IMR-90 (cell line): Measurements from ENCODE around the gene TLR9. TPM values are rescaled to one million over a fixed set of nuclear protein-coding genes. Genes with fewer than 3 reads are reported as not detected.
A peak's percentile ranks its signal among the peaks of the same experiment; 100 is the strongest.

ENCODE experiments used
- CTCF ChIP-seq: conservative IDR thresholded peaks from 2 replicates; pipeline ENCODE4 v1.5.1; 2012; ENCODE audit warnings: mild to moderate bottlenecking, low read depth, low read length, improper control_type of control experiment
- NFE2L2 ChIP-seq: fragments of 150-350 bp; IDR thresholded peaks from 2 replicates; pipeline ENCODE4 v1.6.1; 2016; ENCODE audit warnings: low read depth, mild to moderate bottlenecking, low read length
- RCOR1 ChIP-seq: IDR thresholded peaks from 2 replicates; pipeline ENCODE4 v1.6.1; 2012; ENCODE audit warnings: mild to moderate bottlenecking, low read length, improper control_type of control experiment; ENCODE audit not compliant: insufficient replicate concordance
- polyA plus RNA-seq, 3 experiments: library from polyadenylated mRNA; depleted of rRNA; stranded (reverse); fragments of >200 nt; gene quantifications; 2 replicates each; pipeline ENCODE4 v1.2.3, GENCODE V29; 2012; ENCODE audit warnings: low replicate concordance in 1 of 3
- total RNA-seq: library from RNA; depleted of rRNA; stranded (reverse); fragments of >200 nt; gene quantifications from 2 replicates; pipeline ENCODE4 v1.2.3, GENCODE V29; 2012

The TLR9 gene
- total and polyA plus RNA-seq, 2 of the 4 experiments (the other 2 are of a cell fraction), result not detected

GRCh38 chr3:52238761-52239701, 13.6 kb upstream of the TLR9 start, which contains the start of gene TWF2 (continued):
- TF ChIP-seq CTCF (0 out of 2 replicates have a peak, but pooled peaks have one; percentile 25), RCOR1 (no peak), NFE2L2 (no peak)
